ENCODE results near the gene TP73.

TP73 gene

DNA sequence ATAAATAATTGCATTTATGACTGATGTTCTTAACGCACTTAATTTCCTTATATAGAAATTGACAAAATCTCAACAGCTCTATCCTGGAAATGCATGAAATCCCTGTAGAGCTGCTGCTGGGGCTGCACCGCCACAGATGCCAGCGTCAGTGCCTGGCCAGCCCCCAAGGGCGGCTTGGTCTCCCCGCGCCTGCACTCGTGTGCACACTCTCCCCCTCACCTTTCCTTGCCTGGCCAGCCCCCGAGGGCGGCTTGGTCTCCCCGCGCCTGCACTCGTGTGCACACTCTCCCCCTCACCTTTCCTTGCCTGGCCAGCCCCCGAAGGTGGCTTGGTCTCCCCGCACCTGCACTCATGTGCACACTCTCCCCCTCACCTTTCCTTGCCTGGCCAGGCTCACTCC is 16.2 kb upstream of the TP73 start:
- no peaks in the 10 kb centered on the region for H3K9me3 ChIP-seq (ENCODE audit: insufficient read depth, low read length)
- no peak overlapping the region for H3K9ac ChIP-seq (ENCODE audit: low read length)
- no peaks in the 10 kb centered on the region for H4K20me1 ChIP-seq (ENCODE audit: insufficient read depth, low read length)
- H3K27me3 ChIP-seq (ENCODE audit: low read depth, low read length) = no peaks in the 10 kb centered on the region
- H3K36me3 ChIP-seq (replicated peaks; ENCODE audit: low read depth, low read length) = peaks cover 12% of the 10 kb centered on the region
- TF ChIP-seq EZH2phosphoT487 (IDR thresholded peaks at IDR 0.05; ENCODE audit: low read depth) (no peak), CTCF (IDR thresholded peaks at IDR 0.05; ENCODE audit: low read depth, low read length) (no peak)
- no peak overlapping the region for H3K4me3 ChIP-seq (ENCODE audit: low read length)
- H3K27ac ChIP-seq (ENCODE audit: low read length) = no peak overlapping the region
- H3K4me1 ChIP-seq (ENCODE audit: low read length) = no peaks in the 10 kb centered on the region
- no peaks in the 10 kb centered on the region for H3K79me2 ChIP-seq (ENCODE audit: low read length)
- H3K4me2 ChIP-seq (ENCODE audit: low read length) = no peak overlapping the region
- no peak overlapping the region for H2AFZ ChIP-seq (ENCODE audit: low read depth, low read length)

DNA sequence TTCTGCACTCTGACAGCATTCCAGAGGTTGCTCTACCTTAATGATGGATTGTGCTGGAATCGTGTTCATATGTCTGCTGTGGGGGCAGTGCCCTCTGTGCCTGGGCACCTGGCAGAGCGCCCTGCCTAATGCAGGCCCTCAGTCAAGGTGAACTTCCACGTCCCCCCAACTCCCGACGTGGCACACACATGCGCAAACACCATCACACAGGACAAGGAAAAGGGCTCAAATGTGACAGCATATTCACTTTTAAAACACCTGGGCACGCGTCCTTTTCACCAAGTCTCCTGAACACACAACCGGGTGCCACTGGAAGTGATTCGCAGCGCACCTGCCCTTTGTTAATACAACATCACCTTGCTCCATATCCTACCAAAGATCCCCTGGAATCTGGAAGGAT is 15.8 kb upstream of the TP73 start:
- Histone ChIP-seq H3K4me1 (ENCODE audit: low read length) (no peaks in the 10 kb centered on the region), H3K27me3 (ENCODE audit: low read depth, low read length) (no peaks in the 10 kb centered on the region), H3K27ac (ENCODE audit: low read length) (no peak overlapping the region), H3K9me3 (ENCODE audit: insufficient read depth, low read length) (no peaks in the 10 kb centered on the region), H2AFZ (ENCODE audit: low read depth, low read length) (no peak overlapping the region), H4K20me1 (ENCODE audit: insufficient read depth, low read length) (no peaks in the 10 kb centered on the region), H3K4me2 (ENCODE audit: low read length) (no peak overlapping the region), H3K79me2 (ENCODE audit: low read length) (no peaks in the 10 kb centered on the region), H3K9ac (ENCODE audit: low read length) (no peak overlapping the region), H3K4me3 (ENCODE audit: low read length) (no peak overlapping the region), H3K36me3 (replicated peaks; ENCODE audit: low read depth, low read length) (peaks cover 12% of the 10 kb centered on the region)
- TF ChIP-seq EZH2phosphoT487 (IDR thresholded peaks at IDR 0.05; ENCODE audit: low read depth) = no peak
- no peak for TF ChIP-seq CTCF (IDR thresholded peaks at IDR 0.05; ENCODE audit: low read depth, low read length)

DNA sequence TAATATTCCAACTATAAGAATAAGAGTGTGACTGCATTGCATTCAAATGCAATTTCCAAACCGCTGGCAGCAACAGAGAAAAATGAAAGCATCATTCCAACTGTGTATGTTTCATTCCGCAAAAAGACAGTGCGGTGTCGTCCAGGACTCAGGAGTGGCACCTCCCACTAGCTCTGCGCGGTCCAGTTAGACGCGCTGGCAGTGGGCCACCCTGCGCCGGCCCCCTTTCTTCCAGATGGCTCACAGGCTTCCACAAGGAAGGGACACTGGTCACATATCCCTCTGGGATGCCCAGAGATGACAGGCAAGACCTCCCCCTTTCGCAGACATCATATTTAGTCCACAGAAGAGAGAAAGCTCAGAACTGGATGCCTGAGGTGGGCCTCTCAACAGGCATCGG is 14.3 kb upstream of the TP73 start:
- Histone ChIP-seq H3K9me3 (ENCODE audit: insufficient read depth, low read length) (no peaks in the 10 kb centered on the region), H3K36me3 (replicated peaks; ENCODE audit: low read depth, low read length) (peaks cover 12% of the 10 kb centered on the region), H3K4me3 (ENCODE audit: low read length) (no peak overlapping the region), H3K79me2 (ENCODE audit: low read length) (no peaks in the 10 kb centered on the region), H3K4me1 (ENCODE audit: low read length) (no peaks in the 10 kb centered on the region), H3K27me3 (ENCODE audit: low read depth, low read length) (no peaks in the 10 kb centered on the region), H3K9ac (ENCODE audit: low read length) (no peak overlapping the region), H2AFZ (ENCODE audit: low read depth, low read length) (no peak overlapping the region), H4K20me1 (ENCODE audit: insufficient read depth, low read length) (no peaks in the 10 kb centered on the region), H3K27ac (ENCODE audit: low read length) (no peak overlapping the region), H3K4me2 (ENCODE audit: low read length) (no peak overlapping the region)
- TF ChIP-seq CTCF (IDR thresholded peaks at IDR 0.05; ENCODE audit: low read depth, low read length) (no peak), EZH2phosphoT487 (IDR thresholded peaks at IDR 0.05; ENCODE audit: low read depth) (no peak)

DNA sequence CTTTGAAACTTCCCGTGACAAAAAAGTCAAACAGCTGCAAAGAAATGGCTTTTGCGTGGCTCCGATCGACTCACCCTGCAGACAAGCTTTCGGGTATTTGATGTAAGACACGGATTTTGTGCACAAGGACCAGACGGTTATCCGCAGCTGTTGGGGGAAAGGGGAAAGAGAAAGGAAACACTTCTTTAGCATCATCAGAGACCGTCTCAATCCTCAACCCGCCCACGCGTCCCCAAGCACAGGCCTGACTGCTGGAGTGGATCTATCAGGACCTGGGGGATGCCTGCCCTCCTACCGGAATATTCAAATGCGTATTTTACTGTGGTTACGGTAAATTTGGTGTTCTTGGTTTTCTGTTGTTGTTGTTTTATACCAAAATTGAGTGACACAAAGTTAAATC is 13.6 kb upstream of the TP73 start:
- Histone ChIP-seq H3K27me3 (ENCODE audit: low read depth, low read length) (no peaks in the 10 kb centered on the region), H3K9me3 (ENCODE audit: insufficient read depth, low read length) (no peaks in the 10 kb centered on the region), H4K20me1 (ENCODE audit: insufficient read depth, low read length) (no peaks in the 10 kb centered on the region), H3K79me2 (ENCODE audit: low read length) (no peaks in the 10 kb centered on the region), H3K4me1 (ENCODE audit: low read length) (no peaks in the 10 kb centered on the region), H3K9ac (ENCODE audit: low read length) (no peak overlapping the region), H2AFZ (ENCODE audit: low read depth, low read length) (no peak overlapping the region), H3K36me3 (replicated peaks; ENCODE audit: low read depth, low read length) (peaks cover 12% of the 10 kb centered on the region), H3K27ac (ENCODE audit: low read length) (no peak overlapping the region), H3K4me2 (ENCODE audit: low read length) (no peak overlapping the region), H3K4me3 (ENCODE audit: low read length) (no peak overlapping the region)
- TF ChIP-seq CTCF (IDR thresholded peaks at IDR 0.05; ENCODE audit: low read depth, low read length) = no peak
- TF ChIP-seq EZH2phosphoT487 (IDR thresholded peaks at IDR 0.05; ENCODE audit: low read depth) = no peak
